GM19035 (cell line): ENCODE data around the gene NGB.
"Not testable (repeated sequence)": the region's sequence is repeated elsewhere in the genome, so short reads cannot be mapped to it uniquely, and the experiment has no call there.

ENCODE experiments used
- ATAC-seq: cut with Tn5 transposase; IDR thresholded peaks from one replicate; pipeline ENCODE4 v1.9.1; 2021; ENCODE audit not compliant: unreplicated experiment

The NGB gene

GRCh38 chr14:77271113-77271710, at the start of gene NGB:
TSS of gene NGB (minus strand) at chr14:77271206. CDS start at chr14:77270937, 269 bp downstream.
- no peak for ATAC-seq

- peak; percentile 66 for ATAC-seq
Measured at GRCh38 chr14:77320238-77320935, 49.4 kb upstream of the NGB start, which contains the start of gene POMT2. TSS of gene POMT2 (minus strand) at chr14:77320883. CDS start at chr14:77320681, 202 bp downstream.

- ATAC-seq = no peak
Measured at GRCh38 chr14:77319422-77319821, 48.4 kb upstream of the NGB start.

GRCh38 chr14:77318756-77319155, 47.8 kb upstream of the NGB start:
- ATAC-seq = not testable (repeated sequence)

- ATAC-seq = no peak
Measured at GRCh38 chr14:77318006-77318553, 47.1 kb upstream of the NGB start.

DNA sequence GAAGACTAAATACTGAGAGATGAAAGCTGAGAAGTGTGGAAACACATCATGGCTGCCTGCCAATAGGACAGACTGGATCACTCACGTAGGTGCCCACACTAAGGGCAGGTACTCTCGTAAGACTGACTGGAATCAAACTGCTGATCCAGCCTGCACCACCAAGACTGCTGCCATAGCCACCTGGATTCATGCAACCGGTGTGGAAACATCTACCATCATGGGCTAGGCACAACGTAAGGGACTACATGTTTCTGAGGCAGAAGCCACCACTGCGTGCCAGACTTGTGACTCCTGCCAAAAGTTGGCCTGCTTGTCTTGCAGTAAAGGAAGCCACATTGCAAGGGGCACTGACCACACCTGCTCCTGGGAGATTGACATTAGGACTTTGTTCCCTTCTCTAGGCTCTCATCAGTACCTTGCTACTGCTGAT, 45.9 kb upstream of the NGB start:
- ATAC-seq = no peak

GRCh38 chr14:77316195-77316505, 45.1 kb upstream of the NGB start:
- no peak for ATAC-seq

GRCh38 chr14:77314539-77315457, 43.8 kb upstream of the NGB start:
- ATAC-seq = no peak

- ATAC-seq = no peak
Measured at GRCh38 chr14:77314043-77314442, 43.0 kb upstream of the NGB start.

DNA sequence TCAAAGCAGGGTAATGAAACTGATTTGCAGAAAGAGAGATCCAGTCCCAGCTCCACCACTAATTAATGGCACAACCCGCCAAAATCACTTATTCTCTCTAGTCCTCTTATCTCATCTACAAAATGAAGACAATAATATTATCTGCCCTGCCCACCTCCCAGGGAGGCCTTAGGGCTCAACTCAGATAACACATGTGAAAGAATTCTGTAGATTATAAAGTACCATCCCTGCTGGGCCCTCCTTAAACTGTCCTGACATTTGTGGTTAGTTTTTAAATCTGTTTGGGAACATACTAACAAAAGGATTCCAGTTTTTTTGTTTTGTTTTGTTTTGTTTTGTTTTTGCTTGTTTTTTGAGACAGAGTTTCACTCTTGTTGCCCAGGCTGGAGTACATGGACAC, 42.4 kb upstream of the NGB start:
- no peak for ATAC-seq

DNA sequence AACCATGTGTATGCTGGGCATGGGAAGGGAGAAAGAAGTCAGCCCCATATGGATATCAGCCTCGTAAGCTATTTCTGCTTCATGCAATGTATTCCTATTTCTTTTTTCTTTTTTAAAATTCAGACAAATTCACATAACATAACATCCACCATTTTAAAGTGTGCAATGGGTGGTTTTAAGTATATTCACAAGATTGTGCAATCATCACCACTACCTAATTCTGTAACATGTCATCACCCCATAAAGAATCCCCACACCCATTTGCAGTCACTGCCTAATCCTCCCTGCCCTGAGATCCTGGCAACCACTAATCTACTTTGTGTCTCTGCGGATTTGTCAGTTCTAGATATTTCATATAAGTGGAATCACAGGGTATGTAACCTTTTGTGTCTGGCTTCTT, 40.2 kb upstream of the NGB start:
- ATAC-seq = no peak

DNA sequence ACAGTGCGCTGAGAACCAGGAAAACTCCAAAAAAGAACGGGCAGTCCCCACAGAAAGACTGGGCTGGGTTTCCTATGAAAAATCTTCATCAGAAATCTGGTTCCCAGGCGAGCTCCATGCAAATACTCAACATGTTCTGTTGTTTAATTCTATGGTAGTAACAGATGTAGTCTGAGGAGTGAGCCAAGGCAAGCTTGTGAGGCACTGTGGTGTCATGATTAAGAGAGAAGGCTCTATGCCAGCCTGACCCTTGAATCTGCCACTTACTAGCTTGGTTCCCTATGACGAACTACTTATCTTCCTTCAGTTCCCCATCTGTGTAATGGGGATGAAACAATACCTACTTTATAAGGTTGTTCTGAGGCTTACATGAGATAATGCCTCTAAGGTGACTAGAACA, 39.0 kb upstream of the NGB start:
- no peak for ATAC-seq

GRCh38 chr14:77309131-77309530, 38.1 kb upstream of the NGB start:
- ATAC-seq = no peak

GRCh38 chr14:77306851-77307496, 36.0 kb upstream of the NGB start:
- ATAC-seq = no peak

DNA sequence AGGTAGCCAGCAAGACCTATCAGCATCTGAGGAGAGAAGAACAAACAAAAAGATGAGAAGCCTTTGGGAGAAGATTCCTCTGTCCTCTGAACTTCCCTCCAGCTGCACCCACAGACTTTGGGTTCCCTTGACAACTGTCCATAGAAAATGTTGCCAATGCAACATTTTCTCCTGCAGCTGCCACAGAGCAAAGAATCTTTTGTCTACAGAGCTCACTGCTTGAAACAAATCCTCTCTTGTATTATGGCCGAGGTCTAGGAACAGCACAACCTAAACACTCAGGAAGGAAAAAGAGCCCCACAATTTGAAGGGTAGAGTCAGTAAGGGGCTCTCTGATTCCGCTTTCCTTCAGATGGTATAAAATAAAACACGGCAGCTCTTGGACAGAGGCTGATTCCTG, 35.4 kb upstream of the NGB start:
- no peak for ATAC-seq

GRCh38 chr14:77305696-77306095, 34.7 kb upstream of the NGB start:
- no peak for ATAC-seq

DNA sequence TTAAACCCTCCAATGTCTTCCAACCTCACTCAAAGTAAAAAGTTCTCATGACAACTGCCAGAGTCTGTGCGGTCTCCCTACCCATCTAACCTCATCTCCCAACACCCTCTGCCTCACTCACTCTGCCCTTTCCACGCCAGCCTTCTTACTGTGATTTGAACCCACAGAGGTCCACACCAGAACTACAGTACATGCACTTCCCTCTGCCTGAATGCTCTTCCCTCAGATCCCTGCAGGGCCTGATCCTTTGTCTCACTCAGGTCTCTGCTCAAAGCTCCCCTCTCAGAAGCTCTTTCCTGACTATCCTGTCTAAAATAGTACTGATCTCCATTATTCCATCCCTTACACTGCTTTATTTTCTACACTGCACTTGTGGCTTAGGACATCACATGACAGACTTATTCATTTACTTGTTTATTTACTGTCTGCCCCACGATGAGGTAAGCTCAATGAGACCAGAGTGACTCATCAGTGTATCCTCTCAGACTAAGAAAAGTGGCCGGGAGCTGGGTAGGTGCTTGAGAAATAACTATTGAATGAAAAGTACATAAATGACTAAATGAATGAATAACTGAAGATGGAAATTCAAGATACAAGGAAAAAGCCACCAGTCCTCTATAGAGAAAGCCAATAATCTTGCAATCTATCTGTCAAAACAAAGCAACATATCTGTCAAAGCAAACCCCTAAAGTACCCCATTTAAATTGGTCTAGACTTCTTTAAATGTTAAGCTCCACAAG, 32.6 kb upstream of the NGB start:
- ATAC-seq = peak; percentile 56

GRCh38 chr14:77302926-77303325, 31.9 kb upstream of the NGB start:
- ATAC-seq = no peak

GRCh38 chr14:77301103-77301502, 30.1 kb upstream of the NGB start:
- ATAC-seq = no peak

DNA sequence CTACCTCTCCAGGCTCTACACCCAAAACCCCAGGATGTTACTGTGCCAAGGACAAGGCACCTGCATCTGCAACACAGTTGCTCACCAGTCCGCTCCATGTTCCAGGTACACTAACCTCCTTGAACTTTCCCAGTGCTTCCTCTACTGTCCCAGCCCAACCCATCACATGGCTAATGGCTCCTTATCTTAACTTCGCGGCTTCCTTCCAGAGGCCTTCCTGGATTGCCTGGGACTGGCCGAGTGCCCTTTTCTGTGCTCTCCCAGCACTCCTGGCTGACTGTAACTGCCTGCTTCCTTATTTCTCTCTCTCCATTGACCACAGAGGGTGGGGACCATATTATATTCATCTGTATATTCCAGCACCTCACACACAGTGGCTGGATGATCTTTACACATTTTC, 28.8 kb upstream of the NGB start:
- ATAC-seq = no peak
